GM18519 (cell line): ENCODE data around the gene TBC1D5.
A peak's percentile ranks its signal among the peaks of the same experiment; 100 is the strongest.
"Not testable (repeated sequence)": the region's sequence is repeated elsewhere in the genome, so short reads cannot be mapped to it uniquely, and the experiment has no call there.

Experiments used
- ATAC-seq: cut with Tn5 transposase; IDR thresholded peaks from one replicate; pipeline ENCODE4 v1.9.1; 2021; ENCODE audit warnings: mild to moderate bottlenecking, moderate library complexity; ENCODE audit not compliant: unreplicated experiment, low FRiP score

Gene TBC1D5

GRCh38 chr3:17431004-17431403, 311.4 kb downstream of the TBC1D5 start:
- no peak for ATAC-seq

- no peak for ATAC-seq
Observed at GRCh38 chr3:17430582-17430981, 311.8 kb downstream of the TBC1D5 start.

- ATAC-seq, result no peak
Observed at GRCh38 chr3:17423786-17424536, 318.5 kb downstream of the TBC1D5 start.

GRCh38 chr3:17422636-17423035, 319.8 kb downstream of the TBC1D5 start:
- no peak for ATAC-seq

GRCh38 chr3:17420668-17421067, 321.8 kb downstream of the TBC1D5 start:
- no peak for ATAC-seq

- peak; percentile 78 for ATAC-seq
Observed at GRCh38 chr3:17412950-17413530, 329.4 kb downstream of the TBC1D5 start.

- ATAC-seq, result no peak
Observed at GRCh38 chr3:17411157-17411877, 331.1 kb downstream of the TBC1D5 start.

- ATAC-seq, result no peak
Observed at GRCh38 chr3:17407576-17407975, 334.9 kb downstream of the TBC1D5 start.

- no peak for ATAC-seq
Observed at GRCh38 chr3:17404548-17404947, 337.9 kb downstream of the TBC1D5 start.

- ATAC-seq, result no peak
Observed at GRCh38 chr3:17402442-17402841, 340.0 kb downstream of the TBC1D5 start.

- no peak for ATAC-seq
Observed at GRCh38 chr3:17401912-17402311, 340.5 kb downstream of the TBC1D5 start.

- peak; percentile 36 for ATAC-seq
Observed at GRCh38 chr3:17399586-17399985, 342.8 kb downstream of the TBC1D5 start.

- ATAC-seq, result peak; percentile 93
Observed at GRCh38 chr3:17398959-17399551, 343.4 kb downstream of the TBC1D5 start.

GRCh38 chr3:17396036-17396435, 346.4 kb downstream of the TBC1D5 start:
- ATAC-seq, result no peak

GRCh38 chr3:17394541-17395155, 347.8 kb downstream of the TBC1D5 start:
- ATAC-seq, result no peak

- ATAC-seq, result not testable (repeated sequence)
Observed at GRCh38 chr3:17392516-17392915, 349.9 kb downstream of the TBC1D5 start.

- ATAC-seq, result no peak
Observed at GRCh38 chr3:17390785-17391184, 351.6 kb downstream of the TBC1D5 start.

- ATAC-seq, result no peak
Observed at GRCh38 chr3:17387108-17387507, 355.3 kb downstream of the TBC1D5 start.

GRCh38 chr3:17386432-17386831, 356.0 kb downstream of the TBC1D5 start:
- ATAC-seq, result no peak

- ATAC-seq, result no peak
Observed at GRCh38 chr3:17384567-17385296, 357.7 kb downstream of the TBC1D5 start.
